ENCODE measurements around the gene AK4.
"Not testable (repeated sequence)": the region's sequence is repeated elsewhere in the genome, so short reads cannot be mapped to it uniquely, and the experiment has no call there.

AK4 gene

DNA sequence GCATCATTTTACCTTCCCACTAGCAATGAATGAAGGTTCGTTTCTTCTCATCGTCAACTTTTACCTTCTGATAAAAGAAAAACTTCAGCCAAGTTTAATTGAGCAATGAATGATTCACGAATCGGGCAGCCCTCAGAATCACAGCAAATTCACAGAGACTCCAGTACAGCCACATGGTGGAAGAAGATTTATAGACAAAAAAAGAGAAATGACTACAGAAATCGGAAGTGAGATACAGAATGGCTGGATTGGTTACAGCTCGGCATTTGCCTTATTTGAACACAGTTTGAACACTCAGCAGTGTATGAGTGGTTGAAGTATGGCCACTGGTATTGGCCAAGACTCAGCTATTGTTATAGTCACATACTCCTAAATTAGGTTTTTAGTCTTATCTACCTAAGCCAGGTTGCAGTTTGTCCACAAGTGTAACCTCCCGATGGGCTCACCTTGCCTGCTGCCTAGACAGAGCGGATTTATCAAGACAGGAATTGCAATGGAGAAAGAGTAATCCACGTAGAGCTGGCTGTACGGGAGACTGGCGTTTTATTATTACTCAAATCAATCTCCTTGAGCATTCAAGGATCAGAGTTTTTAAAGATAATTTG, 15.3 kb downstream of the AK4 start:
- no peak overlapping the region for H3K27ac ChIP-seq (ENCODE audit: low read depth, low read length)
- H3K4me3 ChIP-seq (ENCODE audit: low read depth in 1 of 2, low read length in 2 of 2) = no peak overlapping the region
- no peaks in the 10 kb centered on the region for H3K27me3 ChIP-seq (ENCODE audit: control insufficient read depth in 1 of 2, insufficient read depth in 2 of 2, low read length in 2 of 2)
- no peak overlapping the region for H3K9ac ChIP-seq (ENCODE audit: low read depth in 1 of 2, low read length in 2 of 2)
- H3K4me1 ChIP-seq (ENCODE audit: control insufficient read depth in 1 of 2, insufficient read depth in 2 of 2, low read length in 2 of 2) = peaks cover 0 to 11% of the 10 kb centered on the region in 2 donors
- H3K9me3 ChIP-seq (ENCODE audit: control insufficient read depth in 1 of 2, low read length in 2 of 2) = no peaks in the 10 kb centered on the region
- H3K36me3 ChIP-seq (ENCODE audit: control insufficient read depth in 1 of 2, insufficient read depth in 2 of 2, low read length in 2 of 2) = no peaks in the 10 kb centered on the region

DNA sequence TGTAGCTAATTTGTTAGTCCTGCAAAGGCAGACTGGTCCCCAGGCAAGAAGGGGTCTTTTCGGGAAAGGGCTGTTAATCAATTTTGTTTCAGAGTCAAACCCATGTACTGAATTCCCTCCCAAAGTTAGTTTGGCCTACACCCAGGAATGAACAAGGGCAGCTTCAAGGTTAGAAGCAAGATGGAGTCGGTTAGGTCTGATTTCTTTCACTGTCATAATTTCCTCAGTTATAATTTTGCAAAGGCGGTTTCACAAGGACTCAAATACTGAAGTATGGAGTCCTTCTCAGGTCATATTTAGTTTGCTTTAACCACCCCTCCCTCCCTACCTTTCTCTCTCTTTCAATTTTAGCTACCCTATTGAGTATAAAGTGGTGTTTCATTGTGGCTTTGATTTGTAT, 16.1 kb downstream of the AK4 start:
- H3K4me1 ChIP-seq (ENCODE audit: control insufficient read depth in 1 of 2, insufficient read depth in 2 of 2, low read length in 2 of 2); H3K27me3 ChIP-seq (ENCODE audit: control insufficient read depth in 1 of 2, insufficient read depth in 2 of 2, low read length in 2 of 2): not testable (repeated sequence)

DNA sequence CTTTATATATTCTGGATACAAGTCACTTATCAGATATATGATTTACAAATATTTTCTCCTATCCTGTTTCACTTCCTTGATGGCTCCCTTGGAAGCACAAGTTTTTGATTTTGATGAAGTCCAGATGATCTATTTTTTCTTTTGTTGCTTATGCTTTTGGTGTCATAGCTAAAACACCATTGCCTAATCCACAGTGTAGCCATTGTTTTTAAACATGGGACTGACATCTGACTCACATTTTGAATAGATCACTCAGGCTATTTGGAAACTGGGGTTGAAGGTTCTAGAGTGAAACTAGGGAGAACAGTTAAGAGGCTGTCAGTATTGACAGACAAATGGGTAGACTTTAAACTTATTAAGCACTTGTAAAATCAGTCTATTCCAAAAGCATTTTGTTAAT, 16.6 kb downstream of the AK4 start:
- Histone ChIP-seq H3K4me1 (ENCODE audit: control insufficient read depth in 1 of 2, insufficient read depth in 2 of 2, low read length in 2 of 2) (peaks cover 0 to 4% of the 10 kb centered on the region in 2 donors), H3K27ac (ENCODE audit: low read depth, low read length) (no peak overlapping the region), H3K27me3 (ENCODE audit: control insufficient read depth in 1 of 2, insufficient read depth in 2 of 2, low read length in 2 of 2) (no peaks in the 10 kb centered on the region), H3K36me3 (ENCODE audit: control insufficient read depth in 1 of 2, insufficient read depth in 2 of 2, low read length in 2 of 2) (no peaks in the 10 kb centered on the region), H3K9me3 (ENCODE audit: control insufficient read depth in 1 of 2, low read length in 2 of 2) (no peaks in the 10 kb centered on the region), H3K9ac (ENCODE audit: low read depth in 1 of 2, low read length in 2 of 2) (no peak overlapping the region), H3K4me3 (ENCODE audit: low read depth in 1 of 2, low read length in 2 of 2) (no peak overlapping the region)

More for the DNA sequence above, 16.1 kb downstream of the AK4 start:
- not testable (repeated sequence) for H3K27ac ChIP-seq (ENCODE audit: low read depth, low read length); H3K4me3 ChIP-seq (ENCODE audit: low read depth in 1 of 2, low read length in 2 of 2); H3K9ac ChIP-seq (ENCODE audit: low read depth in 1 of 2, low read length in 2 of 2); H3K36me3 ChIP-seq (ENCODE audit: control insufficient read depth in 1 of 2, insufficient read depth in 2 of 2, low read length in 2 of 2); H3K9me3 ChIP-seq (ENCODE audit: control insufficient read depth in 1 of 2, low read length in 2 of 2)

DNA sequence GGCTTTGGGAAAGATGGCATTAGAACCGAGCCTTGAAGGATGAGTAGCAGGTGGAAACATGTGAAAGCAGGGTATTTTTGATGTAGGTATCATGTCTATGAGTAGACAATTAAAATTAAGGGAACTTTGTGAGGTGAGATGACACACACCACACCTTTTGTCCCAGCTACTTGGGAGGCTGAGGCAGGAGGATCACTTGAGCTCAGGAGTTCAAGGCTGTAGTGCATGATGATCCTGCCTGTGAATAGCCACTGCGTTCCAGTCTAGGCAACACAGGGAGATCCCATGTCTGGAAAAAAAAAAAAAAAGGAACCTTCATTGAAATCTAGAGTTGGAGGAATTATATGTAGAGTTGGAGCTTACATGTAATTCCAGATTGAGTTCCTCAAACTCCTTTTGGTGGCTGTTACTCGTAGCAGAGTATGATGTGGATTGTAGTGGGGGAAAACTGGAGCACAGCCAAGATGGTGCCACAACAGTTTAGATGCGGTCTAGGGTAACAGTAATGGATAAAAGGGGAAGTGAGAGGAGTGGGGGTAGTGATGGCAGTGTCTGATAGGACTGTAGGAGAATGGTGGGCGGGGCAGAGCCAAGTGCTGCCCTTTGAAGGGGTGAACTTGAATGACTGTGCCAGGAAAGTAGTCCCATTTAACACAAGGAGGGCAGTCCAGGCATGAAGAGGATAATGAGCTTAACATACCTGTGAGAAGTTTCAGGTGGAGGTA, 17.4 kb downstream of the AK4 start:
- Histone ChIP-seq H3K36me3 (ENCODE audit: control insufficient read depth in 1 of 2, insufficient read depth in 2 of 2, low read length in 2 of 2) (no peaks in the 10 kb centered on the region), H3K4me1 (ENCODE audit: control insufficient read depth in 1 of 2, insufficient read depth in 2 of 2, low read length in 2 of 2) (no peaks in the 10 kb centered on the region), H3K27ac (ENCODE audit: low read depth, low read length) (no peak overlapping the region), H3K9me3 (ENCODE audit: control insufficient read depth in 1 of 2, low read length in 2 of 2) (no peaks in the 10 kb centered on the region), H3K4me3 (ENCODE audit: low read depth in 1 of 2, low read length in 2 of 2) (no peak overlapping the region), H3K9ac (ENCODE audit: low read depth in 1 of 2, low read length in 2 of 2) (no peak overlapping the region), H3K27me3 (ENCODE audit: control insufficient read depth in 1 of 2, insufficient read depth in 2 of 2, low read length in 2 of 2) (no peaks in the 10 kb centered on the region)

DNA sequence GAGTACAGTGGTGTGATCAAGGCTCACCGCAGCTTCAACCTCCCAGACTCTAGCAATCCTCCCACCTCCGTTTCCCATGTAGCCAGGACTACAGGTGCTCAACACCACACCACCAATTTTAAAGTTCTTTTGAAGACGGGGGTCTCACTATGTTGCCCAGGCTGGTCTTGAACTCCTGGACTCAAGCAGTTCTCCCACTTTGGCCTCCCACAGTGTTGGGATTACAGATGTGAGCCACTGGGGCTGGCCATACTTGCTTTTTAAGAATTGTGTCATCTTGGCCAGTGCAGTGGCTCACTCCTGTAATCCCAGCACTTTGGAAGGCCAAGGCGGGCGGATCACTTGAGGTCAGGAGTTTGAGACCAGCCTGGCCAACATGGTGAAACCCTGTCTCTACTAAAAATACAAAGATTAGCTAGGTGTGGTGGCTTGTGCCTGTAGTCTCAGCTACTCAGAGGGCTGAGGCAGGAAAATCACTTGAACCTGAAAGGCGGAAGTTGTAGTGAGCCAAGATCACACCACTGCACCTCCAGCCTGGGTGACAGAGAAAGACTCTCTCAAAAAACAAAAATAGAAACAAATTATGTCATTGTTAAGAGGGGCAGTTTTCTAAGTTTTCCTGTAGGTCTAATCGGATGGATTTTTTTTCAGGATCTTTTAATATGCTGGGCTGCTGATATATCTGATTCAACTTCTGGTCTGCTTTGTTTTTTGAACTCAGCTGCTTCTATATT, 18.7 kb downstream of the AK4 start:
- Histone ChIP-seq H3K4me3 (ENCODE audit: low read depth in 1 of 2, low read length in 2 of 2) (no peak overlapping the region), H3K4me1 (ENCODE audit: control insufficient read depth in 1 of 2, insufficient read depth in 2 of 2, low read length in 2 of 2) (no peaks in the 10 kb centered on the region), H3K9me3 (ENCODE audit: control insufficient read depth in 1 of 2, low read length in 2 of 2) (no peaks in the 10 kb centered on the region), H3K27me3 (ENCODE audit: control insufficient read depth in 1 of 2, insufficient read depth in 2 of 2, low read length in 2 of 2) (no peaks in the 10 kb centered on the region), H3K36me3 (ENCODE audit: control insufficient read depth in 1 of 2, insufficient read depth in 2 of 2, low read length in 2 of 2) (no peaks in the 10 kb centered on the region), H3K27ac (ENCODE audit: low read depth, low read length) (no peak overlapping the region), H3K9ac (ENCODE audit: low read depth in 1 of 2, low read length in 2 of 2) (no peak overlapping the region)

DNA sequence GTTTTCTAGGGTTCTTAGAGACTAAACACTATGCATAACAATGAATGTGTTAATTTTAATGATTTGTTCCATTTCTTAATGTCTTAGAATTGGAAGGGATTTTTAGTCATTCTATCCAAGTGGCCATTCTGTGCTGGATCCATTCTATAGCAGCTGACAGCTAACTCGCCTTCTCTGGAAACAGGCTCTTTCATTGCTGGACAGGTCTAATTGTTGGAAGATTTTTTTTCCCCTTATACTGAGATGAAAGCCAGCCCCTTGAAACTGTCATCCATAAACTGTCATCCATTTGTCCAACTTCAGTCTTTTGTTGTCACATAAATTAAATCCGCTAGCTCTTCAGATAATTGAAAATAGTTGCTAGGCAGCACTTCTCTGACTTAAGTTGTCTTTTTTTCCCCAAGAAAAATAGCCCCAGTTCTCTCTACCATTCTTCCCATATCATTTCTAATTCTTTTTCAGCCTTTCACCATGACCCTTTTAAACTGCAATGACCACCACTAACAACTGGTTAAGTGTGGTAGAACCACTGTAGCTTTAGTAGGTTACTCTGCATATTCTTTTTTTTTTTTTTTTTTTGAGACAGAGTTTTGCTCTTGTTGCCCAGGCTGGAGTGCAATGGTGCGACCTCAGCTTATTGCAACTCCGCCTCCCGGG, 19.7 kb downstream of the AK4 start:
- H3K4me1 ChIP-seq (ENCODE audit: control insufficient read depth in 1 of 2, insufficient read depth in 2 of 2, low read length in 2 of 2) = no peaks in the 10 kb centered on the region
- H3K9ac ChIP-seq (ENCODE audit: low read depth in 1 of 2, low read length in 2 of 2) = no peak overlapping the region
- no peaks in the 10 kb centered on the region for H3K9me3 ChIP-seq (ENCODE audit: control insufficient read depth in 1 of 2, low read length in 2 of 2)
- H3K4me3 ChIP-seq (ENCODE audit: low read depth in 1 of 2, low read length in 2 of 2) = no peak overlapping the region
- no peaks in the 10 kb centered on the region for H3K36me3 ChIP-seq (ENCODE audit: control insufficient read depth in 1 of 2, insufficient read depth in 2 of 2, low read length in 2 of 2)
- no peaks in the 10 kb centered on the region for H3K27me3 ChIP-seq (ENCODE audit: control insufficient read depth in 1 of 2, insufficient read depth in 2 of 2, low read length in 2 of 2)
- H3K27ac ChIP-seq (ENCODE audit: low read depth, low read length) = no peak overlapping the region

DNA sequence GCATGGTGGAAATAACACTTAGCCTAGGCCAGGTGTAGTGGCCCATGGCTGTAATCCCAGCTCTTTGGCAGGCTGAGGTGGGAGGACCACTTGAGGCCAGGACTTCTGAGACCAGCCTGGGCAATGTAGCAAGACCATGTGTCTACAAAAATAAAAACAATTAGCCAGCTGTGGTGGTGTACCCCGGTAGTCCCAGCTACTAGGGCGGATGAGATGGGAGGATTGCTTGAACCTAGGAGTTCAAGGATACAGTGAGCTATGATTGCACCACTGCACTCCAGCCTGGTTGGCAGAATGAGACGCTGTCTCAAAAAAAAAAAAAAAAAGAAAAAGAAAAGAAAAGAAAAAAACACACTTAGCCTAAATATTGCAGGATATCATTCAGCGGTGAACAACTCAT, 20.9 kb downstream of the AK4 start:
- Histone ChIP-seq H3K9me3 (ENCODE audit: control insufficient read depth in 1 of 2, low read length in 2 of 2) (no peaks in the 10 kb centered on the region), H3K4me1 (ENCODE audit: control insufficient read depth in 1 of 2, insufficient read depth in 2 of 2, low read length in 2 of 2) (no peaks in the 10 kb centered on the region), H3K27ac (ENCODE audit: low read depth, low read length) (no peak overlapping the region), H3K4me3 (ENCODE audit: low read depth in 1 of 2, low read length in 2 of 2) (no peak overlapping the region), H3K36me3 (ENCODE audit: control insufficient read depth in 1 of 2, insufficient read depth in 2 of 2, low read length in 2 of 2) (no peaks in the 10 kb centered on the region), H3K9ac (ENCODE audit: low read depth in 1 of 2, low read length in 2 of 2) (no peak overlapping the region), H3K27me3 (ENCODE audit: control insufficient read depth in 1 of 2, insufficient read depth in 2 of 2, low read length in 2 of 2) (no peaks in the 10 kb centered on the region)

DNA sequence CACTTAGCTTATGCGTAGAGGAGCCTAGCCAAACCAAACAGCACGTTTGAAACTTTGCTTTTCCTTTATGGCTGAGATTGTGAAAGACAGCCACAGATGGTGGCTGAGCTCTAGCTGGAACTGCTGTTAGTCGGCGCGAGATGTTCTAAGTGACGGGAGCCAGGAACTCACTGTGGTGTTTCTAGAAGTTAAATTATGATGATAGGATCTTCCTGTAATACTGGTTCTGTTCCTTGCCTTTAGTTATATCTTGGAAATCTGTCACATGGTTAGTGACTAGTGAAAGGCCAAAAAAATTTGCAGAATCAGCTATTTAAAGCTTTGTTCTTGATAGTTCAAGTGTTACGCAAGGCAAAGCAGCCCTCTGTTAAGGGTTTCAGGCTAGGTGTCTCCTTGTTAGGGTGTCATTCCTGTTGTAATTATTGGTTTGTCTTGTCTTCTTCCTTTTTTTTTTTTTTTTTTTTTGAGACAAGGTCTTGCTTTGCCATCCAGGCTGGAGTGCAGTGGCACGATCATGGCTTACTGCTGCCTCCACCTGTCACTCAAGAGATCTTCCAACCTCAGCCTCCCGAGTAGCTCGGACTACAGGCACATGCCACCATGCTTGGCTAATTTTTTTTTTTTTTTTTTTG, 22.6 kb downstream of the AK4 start:
- H3K9ac ChIP-seq (ENCODE audit: low read depth in 1 of 2, low read length in 2 of 2) = no peak overlapping the region
- H3K27ac ChIP-seq (ENCODE audit: low read depth, low read length) = no peak overlapping the region
- no peaks in the 10 kb centered on the region for H3K36me3 ChIP-seq (ENCODE audit: control insufficient read depth in 1 of 2, insufficient read depth in 2 of 2, low read length in 2 of 2)
- no peak overlapping the region for H3K4me3 ChIP-seq (ENCODE audit: low read depth in 1 of 2, low read length in 2 of 2)
- H3K27me3 ChIP-seq (ENCODE audit: control insufficient read depth in 1 of 2, insufficient read depth in 2 of 2, low read length in 2 of 2) = no peaks in the 10 kb centered on the region
- H3K4me1 ChIP-seq (ENCODE audit: control insufficient read depth in 1 of 2, insufficient read depth in 2 of 2, low read length in 2 of 2) = peaks cover 0 to 4% of the 10 kb centered on the region in 2 donors
- no peaks in the 10 kb centered on the region for H3K9me3 ChIP-seq (ENCODE audit: control insufficient read depth in 1 of 2, low read length in 2 of 2)

DNA sequence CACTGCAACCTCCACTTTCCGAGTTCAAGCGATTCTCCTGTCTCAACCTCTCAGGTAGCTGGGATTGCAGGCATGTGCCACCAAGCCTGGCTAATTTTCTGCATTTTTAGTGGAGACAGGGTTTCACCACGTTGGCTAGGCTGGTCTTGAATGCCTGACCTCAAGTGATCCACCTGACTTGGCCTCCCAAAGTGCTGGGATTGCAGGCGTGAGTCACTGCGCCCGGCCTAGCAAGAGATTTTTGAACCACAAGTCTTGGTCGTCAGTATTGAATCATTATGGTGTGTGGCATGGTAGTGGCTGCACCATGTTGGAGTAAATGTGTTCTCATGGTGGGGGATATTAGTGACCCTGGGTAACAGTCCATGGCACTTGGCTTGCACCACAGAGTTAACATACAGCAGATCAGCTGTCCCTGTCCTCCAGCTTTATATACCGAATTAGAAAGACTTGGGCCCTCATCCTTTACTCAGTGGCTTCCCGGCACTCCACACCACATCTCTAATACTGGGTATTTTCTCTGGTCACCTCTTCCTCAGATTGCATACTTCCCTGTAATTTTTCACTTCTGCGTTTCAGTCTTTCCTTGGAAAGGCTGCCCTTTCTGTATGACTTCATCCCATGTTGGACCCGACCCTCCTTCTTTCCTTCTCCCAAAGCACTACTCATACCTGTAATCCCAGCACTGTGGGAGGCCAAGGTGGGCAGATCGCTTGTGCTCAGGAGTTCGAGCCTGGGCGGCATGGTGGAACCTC, 25.1 kb downstream of the AK4 start:
- Histone ChIP-seq H3K9ac (ENCODE audit: low read depth in 1 of 2, low read length in 2 of 2) (no peak overlapping the region), H3K9me3 (ENCODE audit: control insufficient read depth in 1 of 2, low read length in 2 of 2) (no peaks in the 10 kb centered on the region), H3K27me3 (ENCODE audit: control insufficient read depth in 1 of 2, insufficient read depth in 2 of 2, low read length in 2 of 2) (no peaks in the 10 kb centered on the region), H3K27ac (ENCODE audit: low read depth, low read length) (no peak overlapping the region), H3K4me3 (ENCODE audit: low read depth in 1 of 2, low read length in 2 of 2) (no peak overlapping the region), H3K4me1 (ENCODE audit: control insufficient read depth in 1 of 2, insufficient read depth in 2 of 2, low read length in 2 of 2) (peaks cover 0 to 4% of the 10 kb centered on the region in 2 donors), H3K36me3 (ENCODE audit: control insufficient read depth in 1 of 2, insufficient read depth in 2 of 2, low read length in 2 of 2) (no peaks in the 10 kb centered on the region)

All from duodenal mucosa (tissue), 2 donors.